Measurements from ENCODE around the gene ARR3.
"Not testable (repeated sequence)": the region's sequence is repeated elsewhere in the genome, so short reads cannot be mapped to it uniquely, and the experiment has no call there.

ARR3 gene
- total RNA-seq: 0 reads per million in 2 donors

GRCh38 chrX:70268034-70268433, at the start of gene ARR3:
TSS of gene ARR3 (plus strand) at chrX:70268334. CDS start at chrX:70269386, 1,052 bp downstream.
- no peak for DNase-seq

GRCh38 chrX:70219938-70220764, 48.0 kb upstream of the ARR3 start:
- peak in 1 of 5 experiments; percentile 3 for DNase-seq

GRCh38 chrX:70226048-70226447, 42.1 kb upstream of the ARR3 start:
- DNase-seq: no peak

DNA sequence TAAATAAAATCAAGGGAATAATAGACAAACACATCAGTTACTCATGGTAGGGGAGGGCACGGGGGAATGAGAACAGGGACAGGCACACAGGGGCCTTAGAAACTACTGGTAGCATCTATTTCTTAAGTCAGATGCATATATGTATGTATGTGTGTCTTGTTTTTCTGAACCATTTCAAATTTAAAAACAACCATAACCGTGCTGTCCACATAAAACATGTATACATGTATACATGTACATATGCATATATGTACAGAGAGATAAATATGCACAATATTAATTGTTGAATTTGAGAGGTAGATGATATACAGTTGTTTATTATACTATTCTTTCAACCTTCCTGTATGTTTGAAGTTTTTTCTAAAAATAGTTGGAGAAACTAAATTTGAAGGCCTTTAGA, 41.4 kb upstream of the ARR3 start:
- DNase-seq: no peak

GRCh38 chrX:70231666-70232065, 36.5 kb upstream of the ARR3 start:
- no peak for DNase-seq

DNA sequence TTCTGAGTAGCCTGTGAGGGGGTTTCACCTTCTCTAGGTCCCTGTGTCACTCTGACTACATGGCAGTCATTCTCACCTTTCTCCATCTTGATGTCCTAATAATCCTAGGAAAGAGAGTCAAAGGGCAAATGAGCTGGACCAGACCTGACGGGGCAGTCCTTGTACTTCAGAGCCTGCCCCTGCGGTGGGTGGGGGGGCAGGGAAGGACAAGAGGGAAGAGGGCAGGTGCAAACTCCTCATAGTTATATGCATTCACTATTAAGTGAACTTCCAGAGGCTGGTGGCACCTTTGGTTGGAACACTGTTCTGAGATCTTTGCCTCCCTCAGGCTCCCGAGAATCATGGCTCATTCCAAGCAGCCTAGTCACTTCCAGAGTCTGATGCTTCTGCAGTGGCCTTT, 33.8 kb upstream of the ARR3 start, which contains the start of gene AWAT1:
Gene AWAT1, plus strand, starts transcription at position 301 of the 400 bp plus-strand sequence. Its CDS starts 41 bp downstream, at position 342.
- no peak for DNase-seq

DNA sequence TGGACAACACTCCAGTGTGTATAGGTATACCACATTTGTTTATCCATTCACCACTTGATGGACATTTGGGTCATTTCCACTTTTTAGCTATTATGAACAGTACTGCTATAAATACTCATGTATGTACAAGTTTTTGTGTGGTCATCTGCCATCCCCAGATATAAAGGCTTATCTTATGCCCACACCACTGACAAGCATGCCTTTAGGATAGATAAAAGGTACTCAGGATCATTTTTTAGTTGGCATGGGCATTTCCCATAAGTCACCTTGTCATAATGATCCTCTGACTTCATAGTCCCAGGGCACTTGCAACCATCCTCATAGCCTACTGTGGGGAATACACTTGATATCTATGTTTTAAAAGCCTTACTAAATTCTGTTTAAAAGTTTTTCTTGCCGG, 27.4 kb upstream of the ARR3 start:
- DNase-seq: no peak

DNA sequence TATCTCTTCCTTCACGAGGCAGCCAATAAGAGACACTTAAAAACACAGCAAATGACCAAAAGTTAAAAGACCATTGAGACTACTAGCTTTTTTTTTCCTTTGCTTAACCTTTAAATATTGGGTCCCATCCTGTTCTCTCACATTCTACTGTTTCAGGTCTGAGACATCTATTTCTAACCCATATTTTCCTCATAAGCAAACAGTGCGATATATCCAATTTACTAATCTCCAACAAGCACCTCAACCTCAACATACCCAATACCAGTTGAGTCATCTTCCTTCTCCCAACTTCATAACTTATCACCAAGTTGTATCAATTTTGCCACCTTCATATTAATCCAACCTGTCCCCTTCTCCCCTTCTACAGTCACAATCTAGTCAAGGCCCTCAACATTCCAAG, 26.6 kb upstream of the ARR3 start:
- DNase-seq: no peak

DNA sequence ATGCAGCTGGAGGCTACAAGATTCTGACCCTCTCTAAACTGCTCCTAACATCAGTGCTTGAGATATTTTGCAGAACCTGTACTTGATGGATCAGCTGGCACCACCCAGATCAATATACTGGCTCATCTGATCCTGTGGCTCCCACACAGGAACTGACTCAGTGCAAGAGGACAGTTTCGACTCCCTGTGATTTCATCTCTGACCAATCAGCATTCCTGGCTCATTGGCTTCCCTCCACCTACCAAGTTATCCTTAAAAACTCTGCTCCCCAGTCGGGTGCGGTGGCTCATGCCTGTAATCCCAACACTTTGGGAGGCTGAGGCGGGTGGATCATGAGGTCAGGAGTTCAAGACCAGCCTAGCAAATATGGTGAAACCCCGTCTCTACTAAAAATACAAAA, 24.5 kb upstream of the ARR3 start:
- DNase-seq: not testable (repeated sequence)

DNA sequence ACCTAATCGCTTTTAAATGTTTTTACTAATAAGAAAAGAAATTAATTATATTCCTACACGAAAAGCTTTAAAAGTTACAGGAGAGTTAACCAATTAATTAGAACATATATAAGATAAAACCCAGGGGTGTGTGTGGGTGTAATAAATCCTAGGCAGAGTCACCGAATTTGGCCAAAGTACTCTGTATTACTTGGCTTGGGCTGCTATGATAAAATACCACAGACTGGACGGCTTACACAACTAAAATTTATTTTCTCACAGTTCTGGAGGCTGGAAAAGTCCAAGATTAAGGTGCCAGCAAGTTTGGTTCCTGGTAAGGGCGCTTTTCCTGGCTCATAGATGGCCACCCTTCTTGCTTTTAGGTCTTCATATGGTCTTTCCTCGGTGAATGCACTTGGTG, 23.3 kb upstream of the ARR3 start:
- DNase-seq: no peak

DNA sequence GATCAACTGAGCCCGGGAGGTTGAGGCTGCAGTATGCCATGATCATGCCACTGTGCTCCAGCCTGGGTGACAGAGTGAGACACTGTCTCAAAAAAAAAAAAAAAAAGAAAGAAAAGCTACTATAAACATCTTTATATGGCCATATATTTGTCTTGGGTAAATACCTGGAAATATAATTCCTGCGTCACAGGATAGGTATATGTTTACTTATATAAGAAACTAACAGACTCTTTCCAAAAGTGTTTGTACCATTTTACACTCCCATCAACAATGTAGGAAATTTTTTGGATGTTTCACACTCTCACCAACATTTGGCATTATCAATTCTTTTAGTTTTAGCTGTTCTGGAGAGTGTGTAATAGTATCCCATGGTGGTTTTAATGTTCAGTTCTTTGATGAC, 20.9 kb upstream of the ARR3 start:
- DNase-seq: no peak

DNA sequence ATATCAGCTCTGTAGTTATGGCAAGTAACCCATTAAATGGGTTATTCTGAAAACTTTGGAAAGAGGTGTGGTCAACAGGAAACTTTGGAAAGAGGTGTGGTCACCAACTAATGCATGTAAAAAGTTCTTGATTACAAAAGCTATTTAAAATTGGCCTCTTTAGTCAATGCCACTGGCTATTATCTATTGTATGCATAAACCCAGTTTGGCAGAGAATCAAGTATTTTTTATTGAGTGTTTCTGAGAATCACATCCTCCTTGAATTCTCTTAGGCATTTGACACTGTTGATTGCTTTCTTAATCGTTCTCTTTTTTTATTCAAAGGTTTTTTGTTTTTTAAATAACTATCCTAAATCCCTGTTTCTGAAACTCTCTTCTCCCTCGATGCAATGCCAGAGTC, 15.6 kb upstream of the ARR3 start:
- no peak for DNase-seq

DNA sequence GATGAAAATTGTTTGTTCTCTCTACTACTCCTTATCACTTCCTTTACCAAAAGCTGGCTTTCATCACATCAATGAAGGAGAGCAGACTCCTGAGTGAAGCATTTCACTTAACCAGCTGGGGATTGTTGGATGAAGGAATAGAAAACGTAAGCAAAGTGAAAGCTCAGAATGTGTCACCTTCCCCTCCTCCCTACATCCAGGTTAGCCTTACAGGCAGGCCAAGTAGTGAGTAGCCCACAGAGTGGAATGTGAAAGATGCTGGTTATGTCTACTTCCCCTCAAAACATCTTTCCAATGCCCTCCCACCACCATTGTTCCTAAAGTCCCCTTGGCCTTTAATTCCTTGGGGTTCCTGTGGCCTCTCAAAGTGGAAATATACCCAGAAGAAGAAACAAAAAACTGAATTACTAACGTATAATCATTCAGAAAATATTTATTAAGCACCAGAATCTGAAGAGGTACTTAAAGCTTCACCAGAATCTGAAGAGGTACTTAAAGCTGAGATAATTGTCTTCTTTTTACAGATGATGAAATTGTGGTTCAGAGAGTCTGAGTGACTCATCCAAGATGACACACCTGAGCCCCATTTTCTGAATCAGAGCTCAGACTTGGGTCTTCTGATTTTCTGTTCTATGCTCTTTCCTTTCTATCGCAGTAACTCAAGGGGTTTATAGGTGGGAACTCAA, 14.6 kb upstream of the ARR3 start:
- DNase-seq: no peak

DNA sequence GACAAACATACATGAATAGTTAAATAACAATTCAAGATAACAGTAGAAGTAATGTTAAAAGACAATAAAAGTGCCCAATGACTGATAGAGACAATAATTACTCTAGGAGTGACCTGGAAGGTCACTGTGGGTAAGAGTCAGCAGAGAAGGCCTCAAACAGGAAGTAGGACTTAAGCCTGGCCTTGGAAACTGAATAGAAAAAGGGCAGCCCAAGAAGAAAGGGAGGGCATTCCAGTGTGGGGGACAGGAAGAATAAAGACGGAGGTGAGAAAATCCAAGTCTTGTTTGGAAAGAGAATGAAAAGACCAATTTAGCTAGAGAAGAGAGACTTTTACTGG, 14.1 kb upstream of the ARR3 start:
- DNase-seq: no peak

DNA sequence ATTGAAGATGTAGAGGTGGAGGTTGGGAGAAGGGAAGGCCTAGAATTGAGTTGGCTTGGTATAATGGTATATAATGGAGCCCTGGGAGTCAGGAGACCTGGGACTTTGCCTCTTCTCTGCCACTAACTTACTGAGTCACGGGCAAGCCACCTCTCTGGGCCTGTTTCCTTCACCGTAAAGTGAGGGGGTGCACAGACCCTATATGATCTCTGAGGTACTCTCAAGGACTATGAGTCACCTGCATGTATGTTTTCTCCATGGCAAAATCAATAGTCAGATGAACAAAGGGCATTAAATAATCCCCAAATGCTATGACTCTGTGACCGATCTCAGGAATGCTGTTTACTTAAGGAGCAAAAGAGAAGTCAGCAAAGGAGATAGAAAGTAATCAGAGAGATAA, 13.2 kb upstream of the ARR3 start:
- no peak for DNase-seq

DNA sequence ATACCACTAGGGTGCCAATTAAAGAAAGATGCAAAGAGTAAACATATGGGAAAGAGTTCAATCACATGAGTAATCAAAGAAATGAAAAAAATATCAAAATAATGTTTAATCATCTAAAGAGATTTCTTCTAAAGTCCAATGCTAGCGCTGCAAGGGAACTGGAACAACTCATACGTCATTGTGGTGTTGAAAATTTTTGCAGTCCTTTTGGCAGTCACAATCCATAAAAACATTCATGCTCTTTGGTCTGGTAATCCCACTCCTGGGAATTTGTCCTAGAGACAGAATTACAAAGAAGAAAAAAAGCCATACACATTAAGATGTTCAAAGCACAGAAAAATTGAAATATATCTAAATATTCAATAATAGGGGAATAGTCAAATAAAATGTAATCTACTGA, 12.7 kb upstream of the ARR3 start:
- no peak for DNase-seq

DNA sequence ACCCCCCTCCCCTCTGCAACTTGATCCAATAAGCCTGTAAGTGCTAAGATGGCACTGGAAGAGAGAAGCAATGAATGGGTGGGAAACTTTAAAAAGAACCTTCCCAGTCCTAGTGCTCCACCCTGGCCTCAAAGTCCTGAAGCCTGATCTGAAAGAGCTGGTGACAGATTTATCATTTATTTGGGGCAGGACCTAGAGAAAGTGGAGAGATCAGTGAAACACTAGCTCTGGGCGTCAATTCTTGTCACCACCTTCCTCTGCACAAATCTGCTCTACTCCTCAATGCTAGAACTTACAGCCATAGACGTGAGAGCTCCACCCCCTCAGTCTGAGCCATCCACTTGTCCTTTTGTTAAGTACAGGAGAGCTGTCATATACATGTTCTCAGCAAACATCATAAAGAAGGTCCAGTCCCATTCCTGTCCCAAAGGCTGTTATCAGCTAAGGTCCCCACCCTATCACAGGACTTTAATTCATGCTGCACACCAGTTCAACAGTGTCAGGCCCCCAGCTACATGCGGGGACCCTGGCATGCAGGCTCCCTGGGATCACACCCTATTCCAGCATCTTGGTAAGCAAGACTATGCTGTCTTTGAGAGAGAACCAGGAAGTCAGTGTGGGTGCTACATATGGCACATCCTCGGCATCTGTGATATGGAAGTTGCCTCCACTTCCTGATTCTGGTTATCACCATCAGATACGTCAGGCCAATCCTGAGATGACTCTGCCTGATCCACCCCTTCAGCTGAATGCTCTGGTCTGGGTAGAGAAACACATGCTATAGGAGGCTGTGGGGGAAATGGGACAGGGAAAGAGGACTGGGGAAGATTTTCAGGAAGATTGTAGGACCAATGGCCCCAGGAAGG, 10.5 kb upstream of the ARR3 start:
- DNase-seq: peak in 1 of 5 experiments; percentile 15

GRCh38 chrX:70260104-70260503, 8.0 kb upstream of the ARR3 start, which contains the start of gene P2RY4:
TSS of gene P2RY4 (minus strand) at chrX:70260204. CDS start at chrX:70259624, 580 bp downstream.
- DNase-seq: no peak

DNA sequence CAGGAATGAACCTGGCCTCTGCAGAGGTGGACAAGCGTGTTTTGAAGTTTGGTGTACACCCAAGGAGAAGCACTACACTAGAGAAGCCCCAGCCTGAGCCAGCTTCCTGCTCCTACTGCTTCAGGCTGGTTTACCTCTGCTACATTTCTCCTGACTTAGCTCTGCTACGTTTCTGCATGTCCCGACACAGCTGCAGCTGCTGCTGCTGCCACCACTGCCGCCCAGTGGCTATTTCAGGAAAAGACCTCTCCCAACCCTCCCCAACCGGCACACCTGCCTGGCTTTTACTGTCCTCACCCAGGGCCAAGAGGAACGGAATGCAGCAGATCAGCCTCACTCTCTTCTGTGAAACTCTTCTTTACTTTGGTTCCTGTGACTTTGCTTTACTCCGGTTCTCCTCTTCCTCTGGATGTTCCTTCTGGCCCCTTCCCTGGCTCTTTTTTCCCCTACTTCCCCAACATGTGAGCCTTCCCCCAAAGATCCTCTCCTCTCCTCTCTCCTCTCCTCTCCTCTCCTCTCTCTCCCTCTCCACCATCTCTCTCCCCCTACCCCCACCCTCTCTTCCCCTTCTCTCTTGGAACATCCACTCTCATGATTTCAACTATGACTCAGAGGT, 5.1 kb upstream of the ARR3 start:
- DNase-seq: peak in 1 of 5 experiments; percentile 44

DNA sequence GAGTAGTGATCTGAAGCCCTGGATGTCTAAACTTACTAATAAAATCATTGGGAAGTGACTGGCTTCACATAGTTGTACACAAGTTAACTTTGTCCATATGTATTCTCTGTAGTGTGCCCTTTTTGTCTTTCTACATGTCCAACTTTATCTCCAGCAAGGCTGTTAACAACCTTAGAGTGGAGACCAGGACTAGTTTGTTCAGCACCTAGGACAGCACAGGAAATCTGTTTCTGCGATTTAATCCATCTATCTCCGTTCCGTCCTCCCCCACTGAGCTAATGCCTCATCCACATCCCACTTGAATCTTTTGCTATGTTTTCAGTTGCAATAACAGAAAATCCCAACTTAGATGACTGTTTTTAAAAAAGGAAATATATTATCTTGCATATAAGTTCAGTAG, 3.4 kb upstream of the ARR3 start:
- no peak for DNase-seq

- not testable (repeated sequence) for DNase-seq
These were observed 5.9 kb downstream of the ARR3 start for GRCh38 chrX:70274029-70274428.

DNA sequence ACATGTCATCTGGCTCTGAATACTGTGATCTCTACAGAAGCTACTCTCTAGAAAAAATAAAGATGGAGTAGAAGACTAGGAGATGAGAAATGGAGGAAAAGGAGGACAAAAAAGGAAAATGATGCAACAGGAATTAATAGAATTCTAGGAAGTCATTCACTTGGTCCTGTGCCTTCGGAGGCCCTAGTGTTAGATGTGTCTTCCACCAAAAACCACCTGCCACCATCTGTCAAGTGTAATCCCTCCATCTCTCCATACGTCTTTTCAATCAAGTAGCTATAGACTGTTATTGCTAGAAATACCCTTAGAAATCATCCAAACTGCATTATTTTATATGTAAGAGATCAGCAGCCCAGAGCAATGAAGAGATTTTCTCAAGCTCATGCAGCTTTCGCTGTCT, 10.9 kb downstream of the ARR3 start:
- DNase-seq: no peak

- DNase-seq: no peak
These were observed 12.4 kb downstream of the ARR3 start for GRCh38 chrX:70280573-70280972.

Measured in T-helper 2 cell (primary cell).